Muscle of leg (tissue), 16 donors: Measurements from ENCODE around the gene RADIL. TPM values are rescaled to one million over a fixed set of nuclear protein-coding genes. Genes with fewer than 3 reads are reported as not detected.
A peak's percentile ranks its signal among the peaks of the same experiment; 100 is the strongest.

Source experiments
- DNase-seq: peaks from one replicate; pipeline ENCODE4 v3.0.0; 2013
- H3K27ac ChIP-seq: one replicate; pipeline ENCODE4 v1.5.1; 2013; ENCODE audit warnings: mild to moderate bottlenecking, low read length, control low read depth
- H3K27me3 ChIP-seq: one replicate; pipeline ENCODE4 v1.6.1; 2013; ENCODE audit warnings: low read length; ENCODE audit not compliant: control insufficient read depth, insufficient read depth
- H3K36me3 ChIP-seq: one replicate; pipeline ENCODE4 v1.6.1; 2013; ENCODE audit warnings: low read length; ENCODE audit not compliant: control insufficient read depth, insufficient read depth
- H3K4me1 ChIP-seq: one replicate; pipeline ENCODE4 v1.6.1; 2013; ENCODE audit warnings: low read length; ENCODE audit not compliant: control insufficient read depth, insufficient read depth
- H3K4me3 ChIP-seq: one replicate; pipeline ENCODE4 v1.5.1; 2013; ENCODE audit warnings: low read length, control low read depth
- H3K9me3 ChIP-seq: replicated peaks from 2 replicates; pipeline ENCODE4 v1.6.1; 2013; ENCODE audit warnings: low read depth, low read length; ENCODE audit not compliant: control insufficient read depth
- WGBS: methylation state at CpG from one replicate; pipeline ENCODE4 v1.1.5; 2013; ENCODE audit warnings: missing lambda C conversion rate; ENCODE audit not compliant: insufficient coverage; 5-methylcytosine and 5-hydroxymethylcytosine counted together
- long read RNA-seq, 11 donors: transcript quantifications; one replicate each; lab custom pipeline, GENCODE V29; 2026
- polyA plus RNA-seq, 8 donors: library from polyadenylated mRNA; unstranded; fragments of 120-200 nt; gene quantifications; one replicate each; pipeline versions ENCODE4 v1.2.1 to v1.2.3, GENCODE V29; 2013; ENCODE audit warnings: inconsistent platforms in 1 of 8, low replicate concordance in 1 of 8; ENCODE audit not compliant: insufficient read length in 8 of 8, insufficient read depth in 1 of 8
- total RNA-seq: library from RNA; stranded (reverse); fragments of 120-200 nt; gene quantifications from one replicate; pipeline ENCODE4 v1.2.4, GENCODE V29; 2013

RADIL gene
- total RNA-seq (3.0 TPM), polyA plus RNA-seq (1 to 10 TPM; 3.1 to 5.3 (median 3.8) TPM)
- long read RNA-seq, donor 1: 0 reads
- long read RNA-seq, donor 2: 0 reads
- long read RNA-seq, donor 3, partial matches to known transcripts: 0 of 1 reads
- long read RNA-seq, donor 3, other reads (novel, unspliced or antisense): 0 of 1 reads
- long read RNA-seq, donor 4: 0 reads
- long read RNA-seq, donor 5, partial matches to known transcripts: 0 of 1 reads
- long read RNA-seq, donor 5, other reads (novel, unspliced or antisense): 0 of 1 reads
- long read RNA-seq, donor 6, partial matches to known transcripts: 0 of 1 reads
- long read RNA-seq, donor 6, other reads (novel, unspliced or antisense): 0 of 1 reads
- long read RNA-seq, donor 7: 0 reads
- long read RNA-seq, donor 8: 0 reads
- long read RNA-seq, donor 9: 0 reads
- long read RNA-seq, donor 10: 0 reads
- long read RNA-seq, donor 11: 0 reads

GRCh38 chr7:4883372-4884144 lies at the start of gene RADIL:
Gene RADIL (minus strand): TSS chr7:4883716. CDS start chr7:4878139, 5,577 bp downstream.
- DNase-seq: peak; percentile 93
- under 1% methylated on average over 68 of the region's 72 CpGs for WGBS

GRCh38 chr7:4931943-4932342 lies 48.4 kb upstream of the RADIL start:
- WGBS: 14% methylated on average over 1 of the region's 12 CpGs
- no peak overlapping the region for H3K27ac ChIP-seq
- H3K36me3 ChIP-seq: no peaks in the 10 kb centered on the region
- H3K27me3 ChIP-seq: peaks cover 2% of the 10 kb centered on the region
- DNase-seq: peak; percentile 16
- no peak overlapping the region for H3K4me3 ChIP-seq
- no peaks in the 10 kb centered on the region for H3K9me3 ChIP-seq
- H3K4me1 ChIP-seq: no peaks in the 10 kb centered on the region

More at GRCh38 chr7:4883372-4884144, at the start of gene RADIL:
- Histone ChIP-seq H3K27ac (peak within 1 kb of the TSS; percentile 94), H3K4me3 (peak within 1 kb of the TSS; percentile 34), H3K36me3 (no peaks in the 10 kb centered on the region), H3K27me3 (peaks cover 16% of the 10 kb centered on the region), H3K9me3 (no peaks in the 10 kb centered on the region), H3K4me1 (peaks cover 22% of the 10 kb centered on the region)

- Histone ChIP-seq H3K36me3 (no peaks in the 10 kb centered on the region), H3K27me3 (peaks cover 2% of the 10 kb centered on the region), H3K9me3 (no peaks in the 10 kb centered on the region), H3K4me3 (no peak overlapping the region), H3K27ac (no peak overlapping the region), H3K4me1 (no peaks in the 10 kb centered on the region)
- DNase-seq: no peak
- 83% methylated on average over 8 of the region's 8 CpGs for WGBS
These were observed 45.5 kb upstream of the RADIL start for GRCh38 chr7:4929005-4929404.

- Histone ChIP-seq H3K27me3 (peaks cover 2% of the 10 kb centered on the region), H3K9me3 (no peaks in the 10 kb centered on the region), H3K4me1 (no peaks in the 10 kb centered on the region), H3K4me3 (no peak overlapping the region), H3K36me3 (no peaks in the 10 kb centered on the region), H3K27ac (no peak overlapping the region)
- no peak for DNase-seq
- 94% methylated on average over 2 of the region's 2 CpGs for WGBS
These were observed 44.9 kb upstream of the RADIL start for GRCh38 chr7:4928445-4928844.

GRCh38 chr7:4919969-4920766 lies 36.7 kb upstream of the RADIL start:
- Histone ChIP-seq H3K4me3 (no peak overlapping the region), H3K4me1 (no peaks in the 10 kb centered on the region), H3K9me3 (no peaks in the 10 kb centered on the region), H3K36me3 (no peaks in the 10 kb centered on the region), H3K27me3 (no peaks in the 10 kb centered on the region), H3K27ac (no peak overlapping the region)
- 78% methylated on average over 16 of the region's 19 CpGs for WGBS
- no peak for DNase-seq

GRCh38 chr7:4916113-4916512 lies 32.6 kb upstream of the RADIL start:
- peaks cover 2% of the 10 kb centered on the region for H3K27me3 ChIP-seq
- no peaks in the 10 kb centered on the region for H3K36me3 ChIP-seq
- H3K4me3 ChIP-seq: no peak overlapping the region
- no peak for DNase-seq
- no peaks in the 10 kb centered on the region for H3K9me3 ChIP-seq
- H3K27ac ChIP-seq: no peak overlapping the region
- H3K4me1 ChIP-seq: no peaks in the 10 kb centered on the region
- 42% methylated on average over 2 of the region's 8 CpGs for WGBS

- WGBS: 81% methylated on average over 11 of the region's 20 CpGs
- no peaks in the 10 kb centered on the region for H3K9me3 ChIP-seq
- DNase-seq: no peak
- H3K4me3 ChIP-seq: no peak overlapping the region
- H3K4me1 ChIP-seq: no peaks in the 10 kb centered on the region
- no peak overlapping the region for H3K27ac ChIP-seq
- peaks cover 4% of the 10 kb centered on the region for H3K27me3 ChIP-seq
- H3K36me3 ChIP-seq: no peaks in the 10 kb centered on the region
These were observed 27.8 kb upstream of the RADIL start for GRCh38 chr7:4911111-4911828.

- Histone ChIP-seq H3K36me3 (no peaks in the 10 kb centered on the region), H3K27me3 (peaks cover 5% of the 10 kb centered on the region), H3K27ac (no peak overlapping the region), H3K9me3 (no peaks in the 10 kb centered on the region), H3K4me1 (no peaks in the 10 kb centered on the region), H3K4me3 (no peak overlapping the region)
- DNase-seq: no peak
- WGBS: 83% methylated on average over 1 of the region's 1 CpG
These were observed 23.2 kb upstream of the RADIL start for GRCh38 chr7:4906682-4907081.

- WGBS: 100% methylated on average over 1 of the region's 1 CpG
- no peaks in the 10 kb centered on the region for H3K36me3 ChIP-seq
- H3K27me3 ChIP-seq: peaks cover 5% of the 10 kb centered on the region
- no peak overlapping the region for H3K4me3 ChIP-seq
- H3K27ac ChIP-seq: no peak overlapping the region
- DNase-seq: no peak
- H3K4me1 ChIP-seq: no peaks in the 10 kb centered on the region
- no peaks in the 10 kb centered on the region for H3K9me3 ChIP-seq
These were observed 21.7 kb upstream of the RADIL start for GRCh38 chr7:4905171-4905570.
